Neutrophil (primary cell): ENCODE results near the gene CITED2.

ENCODE experiments used
- H3K27ac ChIP-seq: fragments of 200-600 bp; sonication (generic); 2 replicates; pipeline ENCODE4 v1.5.1; 2016; ENCODE audit warnings: mild to moderate bottlenecking, moderate library complexity
- H3K27me3 ChIP-seq: fragments of 200-600 bp; sonication (generic); 2 replicates; pipeline ENCODE4 v1.6.0; 2016; ENCODE audit warnings: mild to moderate bottlenecking
- H3K36me3 ChIP-seq: fragments of 200-600 bp; sonication (generic); 2 replicates; pipeline ENCODE4 v1.5.1; 2017
- H3K4me1 ChIP-seq, 2 experiments: fragments of 200-600 bp in 1 of 2; sonication (generic) in 1 of 2; 1 replicate in 1 of 2; 2 replicates in 1 of 2; pipeline versions ENCODE4 v1.5.1 to v1.6.1; 2013 to 2016; ENCODE audit warnings: low read depth in 1 of 2, low read length in 1 of 2, mild to moderate bottlenecking in 1 of 2, moderate library complexity in 1 of 2; ENCODE audit not compliant: control insufficient read depth in 1 of 2, insufficient read depth in 1 of 2
- H3K4me3 ChIP-seq, 2 experiments: fragments of 200-600 bp in 1 of 2; sonication (generic) in 1 of 2; 1 replicate in 1 of 2; 2 replicates in 1 of 2; pipeline ENCODE4 v1.5.1; 2013 to 2016; ENCODE audit warnings: low read depth in 1 of 2, low read length in 1 of 2, mild to moderate bottlenecking in 1 of 2, moderate library complexity in 1 of 2
- H3K9me3 ChIP-seq: fragments of 200-600 bp; sonication (generic); 2 replicates; pipeline ENCODE4 v1.5.1; 2016
- TF ChIP-seq, protein P1 (sequence below): fragments of 200-600 bp; sonication (generic); IDR thresholded peaks from 2 replicates; pipeline ENCODE4 v1.5.1; 2016; ENCODE audit warnings: antibody characterized with exemption

The CITED2 gene

DNA sequence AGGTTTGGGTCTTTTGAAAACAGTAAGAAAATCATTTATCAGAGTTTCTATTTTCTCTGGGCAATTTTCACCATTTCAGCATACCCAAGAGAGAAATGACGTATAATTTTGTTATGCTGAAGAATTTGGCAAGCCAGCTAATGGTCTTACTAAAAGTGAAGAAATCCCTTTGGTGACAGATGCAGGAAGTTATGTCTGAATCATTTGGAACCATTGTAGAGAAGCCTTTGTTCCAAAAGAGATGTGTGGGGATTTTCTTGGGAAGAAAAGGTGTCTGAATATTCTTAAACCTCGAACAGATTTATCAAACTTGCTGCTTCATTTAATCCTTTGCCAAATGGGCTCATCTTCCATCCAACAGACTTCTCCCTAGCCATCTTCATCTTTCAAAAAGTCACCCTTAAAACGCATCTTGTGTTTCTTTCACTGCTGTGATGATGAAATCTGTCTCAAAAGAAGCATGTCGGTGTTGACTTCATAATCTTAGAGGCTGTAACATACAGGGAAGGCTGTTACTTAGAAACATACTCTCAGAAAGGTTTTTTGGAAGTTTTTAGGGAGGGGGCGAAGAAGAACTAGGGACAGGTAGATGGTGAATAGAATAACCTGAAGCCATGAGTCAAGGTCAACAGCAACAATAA is 39.5 kb downstream of the CITED2 start:
- no peaks in the 10 kb centered on the region for H3K27me3 ChIP-seq
- H3K9me3 ChIP-seq: no peaks in the 10 kb centered on the region
- TF ChIP-seq, protein P1, sequence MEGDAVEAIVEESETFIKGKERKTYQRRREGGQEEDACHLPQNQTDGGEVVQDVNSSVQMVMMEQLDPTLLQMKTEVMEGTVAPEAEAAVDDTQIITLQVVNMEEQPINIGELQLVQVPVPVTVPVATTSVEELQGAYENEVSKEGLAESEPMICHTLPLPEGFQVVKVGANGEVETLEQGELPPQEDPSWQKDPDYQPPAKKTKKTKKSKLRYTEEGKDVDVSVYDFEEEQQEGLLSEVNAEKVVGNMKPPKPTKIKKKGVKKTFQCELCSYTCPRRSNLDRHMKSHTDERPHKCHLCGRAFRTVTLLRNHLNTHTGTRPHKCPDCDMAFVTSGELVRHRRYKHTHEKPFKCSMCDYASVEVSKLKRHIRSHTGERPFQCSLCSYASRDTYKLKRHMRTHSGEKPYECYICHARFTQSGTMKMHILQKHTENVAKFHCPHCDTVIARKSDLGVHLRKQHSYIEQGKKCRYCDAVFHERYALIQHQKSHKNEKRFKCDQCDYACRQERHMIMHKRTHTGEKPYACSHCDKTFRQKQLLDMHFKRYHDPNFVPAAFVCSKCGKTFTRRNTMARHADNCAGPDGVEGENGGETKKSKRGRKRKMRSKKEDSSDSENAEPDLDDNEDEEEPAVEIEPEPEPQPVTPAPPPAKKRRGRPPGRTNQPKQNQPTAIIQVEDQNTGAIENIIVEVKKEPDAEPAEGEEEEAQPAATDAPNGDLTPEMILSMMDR: no peak
- peaks cover 57% of the 10 kb centered on the region in 2 experiments for H3K4me1 ChIP-seq
- H3K36me3 ChIP-seq: no peaks in the 10 kb centered on the region
- H3K27ac ChIP-seq: peak overlapping the region; percentile 77
- H3K4me3 ChIP-seq: no peak overlapping the region

DNA sequence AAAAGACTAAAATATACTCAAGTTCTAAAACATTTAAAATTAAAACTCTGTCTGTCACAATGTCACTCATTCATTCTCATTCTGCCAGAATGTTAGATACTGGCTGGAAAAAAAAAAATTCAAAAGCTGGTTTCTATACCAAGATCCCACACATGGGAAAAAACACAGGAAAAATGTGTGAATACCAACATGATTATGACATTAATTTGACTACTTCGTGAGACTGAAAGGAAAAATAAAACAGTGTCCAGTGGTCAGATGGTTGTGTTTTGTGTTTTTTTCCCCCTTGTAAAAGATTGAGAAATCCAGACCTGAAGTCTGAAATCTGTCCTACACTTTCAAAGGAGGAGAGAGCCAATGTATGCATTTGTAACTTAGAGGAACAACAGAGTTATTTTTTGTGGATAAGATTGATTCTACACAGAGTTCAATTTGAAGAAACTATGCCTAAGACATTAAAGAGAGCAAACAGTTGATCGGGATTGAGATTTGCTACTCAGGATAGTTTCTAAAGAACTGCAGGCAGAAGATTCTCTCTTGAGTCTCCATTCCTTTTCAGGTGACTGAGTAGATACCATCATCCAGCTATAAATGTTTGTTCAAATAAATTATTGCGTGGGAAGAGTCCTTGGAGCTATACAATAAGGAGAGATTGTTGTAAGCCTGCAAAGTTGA is 43.5 kb downstream of the CITED2 start:
- Histone ChIP-seq H3K27ac (no peak overlapping the region), H3K4me3 (no peak overlapping the region), H3K27me3 (no peaks in the 10 kb centered on the region), H3K4me1 (peaks cover 19 to 20% of the 10 kb centered on the region in 2 experiments), H3K9me3 (no peaks in the 10 kb centered on the region), H3K36me3 (no peaks in the 10 kb centered on the region)
- TF ChIP-seq, protein P1: no peak

DNA sequence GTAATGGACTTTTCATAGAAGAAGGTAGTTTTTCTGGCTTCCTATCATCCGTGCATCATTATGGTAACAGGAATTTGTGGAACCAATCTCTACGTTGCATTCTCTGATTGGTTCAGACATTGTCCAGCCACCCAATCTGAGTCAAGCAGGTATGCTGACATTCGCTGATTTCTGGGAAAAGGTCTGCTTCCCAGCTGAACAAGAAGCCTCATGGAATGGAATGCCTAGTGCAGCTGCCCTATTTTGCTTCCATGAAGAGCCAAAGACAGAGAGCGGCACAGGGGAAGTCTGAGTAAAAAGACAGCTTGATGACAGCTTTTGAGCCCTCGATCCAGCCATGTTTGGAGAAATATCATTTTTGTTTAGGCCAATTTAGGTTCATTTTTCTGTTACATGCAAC is 44.1 kb downstream of the CITED2 start:
- TF ChIP-seq, protein P1: no peak
- peaks cover 19 to 20% of the 10 kb centered on the region in 2 experiments for H3K4me1 ChIP-seq
- H3K9me3 ChIP-seq: no peaks in the 10 kb centered on the region
- H3K36me3 ChIP-seq: no peaks in the 10 kb centered on the region
- H3K4me3 ChIP-seq: no peak overlapping the region
- no peak overlapping the region for H3K27ac ChIP-seq
- no peaks in the 10 kb centered on the region for H3K27me3 ChIP-seq

DNA sequence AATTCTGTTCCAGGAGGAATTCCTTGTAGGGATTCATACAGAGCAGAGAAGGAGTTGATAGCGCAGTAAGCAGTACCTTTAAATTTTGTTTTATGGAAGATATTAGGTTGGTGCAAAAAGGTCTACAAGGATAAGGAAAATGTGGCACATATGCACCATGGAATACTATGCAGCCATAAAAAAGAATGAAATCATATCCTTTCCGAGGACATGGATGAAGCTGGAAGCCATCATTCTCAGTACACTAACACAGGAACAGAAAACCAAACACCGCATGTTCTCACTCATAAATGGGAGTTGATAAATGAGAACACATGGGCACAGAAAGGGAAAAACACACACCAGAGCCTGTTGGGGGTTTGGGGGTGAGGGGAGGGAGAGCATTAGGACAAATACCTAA is 45.2 kb downstream of the CITED2 start:
- TF ChIP-seq, protein P1: no peak
- Histone ChIP-seq H3K9me3 (no peaks in the 10 kb centered on the region), H3K27ac (no peak overlapping the region), H3K4me3 (no peak overlapping the region), H3K27me3 (no peaks in the 10 kb centered on the region), H3K36me3 (no peaks in the 10 kb centered on the region), H3K4me1 (peaks cover 19 to 20% of the 10 kb centered on the region in 2 experiments)

DNA sequence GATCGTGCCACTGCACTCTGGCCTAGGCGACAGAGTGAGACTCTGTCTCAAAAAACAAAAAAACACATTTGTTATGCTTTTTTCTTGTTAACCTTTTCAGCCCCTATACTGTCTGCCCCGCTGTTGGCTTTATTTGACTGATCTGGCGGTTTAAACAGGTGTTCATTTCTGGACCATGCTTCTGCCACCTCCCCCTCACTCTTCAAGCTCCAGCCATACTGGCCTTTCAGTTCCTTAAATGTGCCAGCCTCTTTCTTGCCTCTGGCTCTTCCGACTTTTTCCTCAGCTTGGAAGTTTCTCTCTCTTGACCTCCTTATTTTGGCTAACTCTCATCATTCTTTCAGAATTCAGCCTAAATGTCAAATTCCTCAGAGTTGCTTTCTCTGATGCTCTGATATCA is 47.4 kb downstream of the CITED2 start:
- Histone ChIP-seq H3K36me3 (no peaks in the 10 kb centered on the region), H3K4me3 (no peak overlapping the region), H3K27ac (no peak overlapping the region), H3K4me1 (peaks cover 36% of the 10 kb centered on the region in 2 experiments), H3K9me3 (no peaks in the 10 kb centered on the region), H3K27me3 (no peaks in the 10 kb centered on the region)
- TF ChIP-seq, protein P1: no peak
